Neural cell (in vitro differentiated cells): ENCODE data around the gene GRK1. TPM values are rescaled to one million over a fixed set of nuclear protein-coding genes. Genes with fewer than 3 reads are reported as not detected.

Experiments
- H2AFZ ChIP-seq: fragments of 200-600, 300-800 bp; sonication (generic), shearing (Covaris generic); 2 replicates; pipeline ENCODE4 v1.6.0; 2014; ENCODE audit warnings: low read depth, mild to moderate bottlenecking, antibody characterized with exemption, low read length, moderate library complexity
- H3F3A ChIP-seq: fragments of 200-600 bp; shearing (Covaris generic); 2 replicates; pipeline ENCODE4 v1.6.1; 2016; ENCODE audit warnings: mild to moderate bottlenecking, moderate library complexity, mixed read lengths, antibody characterized with exemption, low read length; ENCODE audit not compliant: insufficient read depth, poor library complexity, severe bottlenecking
- H3K27ac ChIP-seq: fragments of 200-600, 300-800 bp; sonication (generic), shearing (Covaris generic); 2 replicates; pipeline ENCODE4 v1.5.1; 2014; ENCODE audit warnings: mild to moderate bottlenecking, low read length, moderate library complexity
- H3K27me3 ChIP-seq: fragments of 300-800, 200-600 bp; sonication (generic), shearing (Covaris generic); 2 replicates; pipeline ENCODE4 v1.6.0; 2014; ENCODE audit warnings: mild to moderate bottlenecking, low read depth, low read length, moderate library complexity; ENCODE audit not compliant: insufficient read depth
- H3K36me3 ChIP-seq: fragments of 300-800, 200-600 bp; sonication (generic), shearing (Covaris generic); 2 replicates; pipeline ENCODE4 v1.5.1; 2014; ENCODE audit warnings: mild to moderate bottlenecking, antibody characterized with exemption, low read length, moderate library complexity; ENCODE audit not compliant: insufficient read depth
- H3K4me2 ChIP-seq: fragments of 300-800, 200-600 bp; sonication (generic), shearing (Covaris generic); 2 replicates; pipeline ENCODE4 v1.6.0; 2014; ENCODE audit warnings: mild to moderate bottlenecking, low read length
- H3K4me3 ChIP-seq: fragments of 300-800, 200-600 bp; sonication (generic), shearing (Covaris generic); 2 replicates; pipeline ENCODE4 v1.5.1; 2014; ENCODE audit warnings: mild to moderate bottlenecking, low read length, moderate library complexity
- H3K79me2 ChIP-seq: fragments of 200-600 bp; shearing (Covaris generic); replicated peaks from 2 replicates; pipeline ENCODE4 v1.6.0; 2014; ENCODE audit warnings: mild to moderate bottlenecking, low read length, moderate library complexity; ENCODE audit not compliant: insufficient read depth
- H3K9ac ChIP-seq: fragments of 300-800, 200-600 bp; sonication (generic), shearing (Covaris generic); 2 replicates; pipeline ENCODE4 v1.6.1; 2016; ENCODE audit warnings: mild to moderate bottlenecking, low read length, mixed read lengths
- H3K9me2 ChIP-seq: fragments of 200-600 bp; shearing (Covaris generic); 2 replicates; pipeline ENCODE4 v1.6.1; 2016; ENCODE audit warnings: mild to moderate bottlenecking, low read length, mixed read lengths; ENCODE audit not compliant: insufficient read depth
- H3K9me3 ChIP-seq: fragments of 200-600, 300-800 bp; sonication (generic), shearing (Covaris generic); 2 replicates; pipeline ENCODE4 v1.6.1; 2016; ENCODE audit warnings: mild to moderate bottlenecking, mixed run types, low read length, moderate library complexity, mixed read lengths
- H4K20me1 ChIP-seq: fragments of 200-600 bp; shearing (Covaris generic); 2 replicates; pipeline ENCODE4 v1.6.1; 2016; ENCODE audit warnings: mild to moderate bottlenecking, mixed run types; ENCODE audit not compliant: insufficient read depth
- EP300 ChIP-seq: fragments of 450-650 bp; conservative IDR thresholded peaks from 2 replicates; pipeline ENCODE4 v1.6.1; 2014; ENCODE audit warnings: antibody characterized with exemption, mild to moderate bottlenecking, moderate library complexity; ENCODE audit not compliant: poor library complexity, severe bottlenecking
- EZH2 ChIP-seq: fragments of 200-600, 300-800 bp; shearing (Covaris generic), sonication (generic); IDR thresholded peaks from 2 replicates; pipeline ENCODE4 v1.6.1; 2014; ENCODE audit warnings: antibody characterized with exemption, low read length, borderline replicate concordance, mild to moderate bottlenecking; ENCODE audit not compliant: insufficient read depth, poor library complexity, severe bottlenecking
- MXI1 ChIP-seq: fragments of 450-650 bp; conservative IDR thresholded peaks from 2 replicates; pipeline ENCODE4 v1.6.1; 2014; ENCODE audit warnings: antibody characterized with exemption, mild to moderate bottlenecking; ENCODE audit not compliant: poor library complexity, severe bottlenecking
- POLR2AphosphoS5 ChIP-seq: IDR thresholded peaks from 2 replicates; pipeline ENCODE4 v1.6.1; 2012
- RAD21 ChIP-seq: fragments of 450-650 bp; conservative IDR thresholded peaks from 2 replicates; pipeline ENCODE4 v1.6.1; 2014; ENCODE audit warnings: antibody characterized with exemption, mild to moderate bottlenecking, moderate library complexity
- SMC3 ChIP-seq: fragments of 450-650 bp; conservative IDR thresholded peaks from 2 replicates; pipeline ENCODE4 v1.6.1; 2014; ENCODE audit warnings: antibody characterized with exemption, mild to moderate bottlenecking, moderate library complexity; ENCODE audit not compliant: poor library complexity
- TAF1 ChIP-seq: IDR thresholded peaks from 2 replicates; pipeline ENCODE4 v1.6.1; 2012; ENCODE audit warnings: low read depth
- polyA plus RNA-seq: library from polyadenylated mRNA; depleted of rRNA; stranded (reverse); fragments of >200 nt; gene quantifications from 2 replicates; pipeline ENCODE4 v1.2.3, GENCODE V29; 2014
- TF ChIP-seq, protein P1 (sequence below): fragments of 450-650 bp; IDR thresholded peaks from 2 replicates; pipeline ENCODE4 v1.5.1; 2014; ENCODE audit warnings: antibody characterized with exemption, mild to moderate bottlenecking, moderate library complexity; ENCODE audit not compliant: poor library complexity, severe bottlenecking
- TF ChIP-seq, protein P2 (sequence below): IDR thresholded peaks from 2 replicates; pipeline ENCODE4 v1.6.1; 2012; ENCODE audit warnings: borderline replicate concordance

GRK1 gene
- polyA plus RNA-seq, 1 donor from 2014 or later = 0.06 TPM

DNA sequence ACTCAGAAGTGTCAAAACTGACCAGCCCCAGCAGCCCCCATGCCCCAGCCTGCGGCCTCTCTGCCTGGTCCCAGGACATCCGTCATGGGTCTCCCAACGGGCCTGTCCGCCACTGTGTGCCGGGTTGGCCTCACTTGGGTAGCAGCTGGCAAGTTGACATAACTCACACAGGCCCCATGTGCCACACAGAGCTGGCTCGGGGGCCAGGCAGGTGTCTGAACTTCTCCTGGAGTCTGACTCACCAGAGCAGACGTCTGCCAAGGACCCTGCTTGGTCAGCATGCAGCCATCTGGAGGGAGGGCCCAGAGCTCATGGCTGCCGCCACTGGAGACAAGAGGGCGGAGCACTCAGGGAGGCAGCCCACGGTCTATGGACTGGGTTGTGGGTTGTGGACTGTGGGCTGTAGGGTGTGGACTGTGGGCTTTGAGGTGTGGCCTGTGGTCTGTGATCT, 60.0 kb downstream of the GRK1 start:
- H2AFZ ChIP-seq = no peak overlapping the region
- no peaks in the 10 kb centered on the region for H3K9me3 ChIP-seq
- no peaks in the 10 kb centered on the region for H3K9me2 ChIP-seq
- H3K27me3 ChIP-seq = no peaks in the 10 kb centered on the region
- no peaks in the 10 kb centered on the region for H3K36me3 ChIP-seq
- H4K20me1 ChIP-seq = no peaks in the 10 kb centered on the region
- no peak overlapping the region for H3K27ac ChIP-seq
- peak overlapping the region; percentile 62 for H3K4me3 ChIP-seq
- no peak for TF ChIP-seq SMC3
- TF ChIP-seq TAF1 = no peak
- TF ChIP-seq POLR2AphosphoS5 = no peak
- TF ChIP-seq, protein P1, sequence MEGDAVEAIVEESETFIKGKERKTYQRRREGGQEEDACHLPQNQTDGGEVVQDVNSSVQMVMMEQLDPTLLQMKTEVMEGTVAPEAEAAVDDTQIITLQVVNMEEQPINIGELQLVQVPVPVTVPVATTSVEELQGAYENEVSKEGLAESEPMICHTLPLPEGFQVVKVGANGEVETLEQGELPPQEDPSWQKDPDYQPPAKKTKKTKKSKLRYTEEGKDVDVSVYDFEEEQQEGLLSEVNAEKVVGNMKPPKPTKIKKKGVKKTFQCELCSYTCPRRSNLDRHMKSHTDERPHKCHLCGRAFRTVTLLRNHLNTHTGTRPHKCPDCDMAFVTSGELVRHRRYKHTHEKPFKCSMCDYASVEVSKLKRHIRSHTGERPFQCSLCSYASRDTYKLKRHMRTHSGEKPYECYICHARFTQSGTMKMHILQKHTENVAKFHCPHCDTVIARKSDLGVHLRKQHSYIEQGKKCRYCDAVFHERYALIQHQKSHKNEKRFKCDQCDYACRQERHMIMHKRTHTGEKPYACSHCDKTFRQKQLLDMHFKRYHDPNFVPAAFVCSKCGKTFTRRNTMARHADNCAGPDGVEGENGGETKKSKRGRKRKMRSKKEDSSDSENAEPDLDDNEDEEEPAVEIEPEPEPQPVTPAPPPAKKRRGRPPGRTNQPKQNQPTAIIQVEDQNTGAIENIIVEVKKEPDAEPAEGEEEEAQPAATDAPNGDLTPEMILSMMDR = no peak
- TF ChIP-seq EZH2 = no peak
- TF ChIP-seq, protein P2, sequence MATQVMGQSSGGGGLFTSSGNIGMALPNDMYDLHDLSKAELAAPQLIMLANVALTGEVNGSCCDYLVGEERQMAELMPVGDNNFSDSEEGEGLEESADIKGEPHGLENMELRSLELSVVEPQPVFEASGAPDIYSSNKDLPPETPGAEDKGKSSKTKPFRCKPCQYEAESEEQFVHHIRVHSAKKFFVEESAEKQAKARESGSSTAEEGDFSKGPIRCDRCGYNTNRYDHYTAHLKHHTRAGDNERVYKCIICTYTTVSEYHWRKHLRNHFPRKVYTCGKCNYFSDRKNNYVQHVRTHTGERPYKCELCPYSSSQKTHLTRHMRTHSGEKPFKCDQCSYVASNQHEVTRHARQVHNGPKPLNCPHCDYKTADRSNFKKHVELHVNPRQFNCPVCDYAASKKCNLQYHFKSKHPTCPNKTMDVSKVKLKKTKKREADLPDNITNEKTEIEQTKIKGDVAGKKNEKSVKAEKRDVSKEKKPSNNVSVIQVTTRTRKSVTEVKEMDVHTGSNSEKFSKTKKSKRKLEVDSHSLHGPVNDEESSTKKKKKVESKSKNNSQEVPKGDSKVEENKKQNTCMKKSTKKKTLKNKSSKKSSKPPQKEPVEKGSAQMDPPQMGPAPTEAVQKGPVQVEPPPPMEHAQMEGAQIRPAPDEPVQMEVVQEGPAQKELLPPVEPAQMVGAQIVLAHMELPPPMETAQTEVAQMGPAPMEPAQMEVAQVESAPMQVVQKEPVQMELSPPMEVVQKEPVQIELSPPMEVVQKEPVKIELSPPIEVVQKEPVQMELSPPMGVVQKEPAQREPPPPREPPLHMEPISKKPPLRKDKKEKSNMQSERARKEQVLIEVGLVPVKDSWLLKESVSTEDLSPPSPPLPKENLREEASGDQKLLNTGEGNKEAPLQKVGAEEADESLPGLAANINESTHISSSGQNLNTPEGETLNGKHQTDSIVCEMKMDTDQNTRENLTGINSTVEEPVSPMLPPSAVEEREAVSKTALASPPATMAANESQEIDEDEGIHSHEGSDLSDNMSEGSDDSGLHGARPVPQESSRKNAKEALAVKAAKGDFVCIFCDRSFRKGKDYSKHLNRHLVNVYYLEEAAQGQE = no peak
- TF ChIP-seq MXI1 = no peak
- no peak for TF ChIP-seq EP300
- no peak for TF ChIP-seq RAD21
- no peaks in the 10 kb centered on the region for H3K79me2 ChIP-seq
- H3K4me2 ChIP-seq = no peak overlapping the region
- H3F3A ChIP-seq = no peaks in the 10 kb centered on the region
- no peak overlapping the region for H3K9ac ChIP-seq

DNA sequence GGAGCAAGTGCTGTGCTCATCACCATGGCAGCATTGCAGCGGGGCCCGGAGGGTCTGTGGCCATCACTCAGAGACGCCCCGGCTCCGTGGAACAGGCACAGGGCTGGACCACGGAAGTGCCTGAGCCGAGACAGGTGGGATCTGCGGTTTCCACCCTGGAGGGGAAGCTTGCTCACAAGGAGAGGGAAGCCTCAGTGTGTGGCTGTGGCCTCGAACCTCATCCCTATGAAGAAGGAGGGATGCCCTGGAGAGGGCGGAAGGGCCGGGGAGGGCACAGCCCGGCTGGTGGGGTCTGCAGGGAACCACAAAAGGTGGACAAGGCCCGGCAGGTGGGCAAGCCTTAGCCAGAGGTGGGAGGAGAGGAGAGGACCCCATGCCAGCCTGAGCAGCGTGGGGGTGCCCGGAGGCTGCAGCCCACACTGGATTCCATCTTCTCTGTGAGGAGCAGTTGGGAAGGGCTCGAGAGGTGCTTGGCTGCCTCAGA, 61.6 kb downstream of the GRK1 start:
- Histone ChIP-seq H3K27ac (no peak overlapping the region), H3K27me3 (no peaks in the 10 kb centered on the region), H3K4me3 (no peak overlapping the region), H3K79me2 (no peaks in the 10 kb centered on the region), H3K9me2 (no peaks in the 10 kb centered on the region), H3F3A (no peaks in the 10 kb centered on the region), H3K9ac (no peak overlapping the region), H3K4me2 (no peak overlapping the region), H4K20me1 (no peaks in the 10 kb centered on the region), H3K9me3 (no peaks in the 10 kb centered on the region), H2AFZ (no peak overlapping the region), H3K36me3 (no peaks in the 10 kb centered on the region)
- no peak for TF ChIP-seq TAF1
